Activated CD4-positive, alpha-beta T cell treated with anti-CD3 and anti-CD28 coated beads, Interleukin-2, amount 50 U/mL, for 24 hours (primary cell): Measurements from ENCODE around the gene MTFR1L.

Experiments used
- DNase-seq, 2 donors: peaks; one replicate each; pipeline ENCODE4 v3.0.0-alpha.2; 2020; ENCODE audit warnings: low read depth in 1 of 2, low spot score in 1 of 2

The MTFR1L gene

DNA sequence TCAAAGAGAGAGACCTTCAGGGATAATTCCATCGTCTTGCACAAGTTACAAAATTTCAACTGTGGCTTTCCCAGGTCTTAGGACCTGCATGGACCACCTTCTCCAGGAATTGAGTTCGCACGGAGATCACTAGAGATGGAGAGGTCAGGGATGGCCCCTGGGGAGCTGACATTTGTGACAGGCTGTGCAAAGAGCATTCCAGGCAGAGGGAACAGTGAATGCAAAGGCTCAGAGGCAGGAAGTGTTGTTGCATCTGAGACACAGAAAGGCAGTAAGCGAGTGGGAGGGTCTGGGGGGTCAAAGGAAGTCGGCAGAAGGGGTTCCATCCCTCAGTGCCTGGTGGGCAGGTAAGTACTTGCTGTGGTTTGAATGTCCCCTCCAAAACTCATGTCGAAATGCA is 29.3 kb upstream of the MTFR1L start:
- DNase-seq, result no peak

DNA sequence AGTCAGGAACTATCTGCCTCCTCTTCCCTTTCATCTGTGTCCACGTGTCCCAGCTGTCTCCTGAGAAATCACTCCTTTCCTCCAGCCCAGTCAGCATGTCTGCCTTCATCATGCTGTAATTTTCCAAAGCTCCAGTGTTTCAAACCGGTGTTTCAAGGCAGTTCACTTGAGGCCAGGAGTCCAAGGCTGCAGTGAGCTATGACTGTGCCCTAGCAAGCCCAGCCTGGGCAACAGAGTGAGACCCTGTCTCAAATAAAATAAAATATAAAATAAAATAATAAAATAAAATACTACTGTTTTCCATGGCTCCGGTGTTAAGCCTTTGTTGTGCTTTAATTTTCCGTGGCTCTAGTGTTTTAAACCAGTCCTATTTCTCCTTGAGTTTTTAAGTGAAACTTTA is 27.6 kb upstream of the MTFR1L start:
- no peak for DNase-seq

DNA sequence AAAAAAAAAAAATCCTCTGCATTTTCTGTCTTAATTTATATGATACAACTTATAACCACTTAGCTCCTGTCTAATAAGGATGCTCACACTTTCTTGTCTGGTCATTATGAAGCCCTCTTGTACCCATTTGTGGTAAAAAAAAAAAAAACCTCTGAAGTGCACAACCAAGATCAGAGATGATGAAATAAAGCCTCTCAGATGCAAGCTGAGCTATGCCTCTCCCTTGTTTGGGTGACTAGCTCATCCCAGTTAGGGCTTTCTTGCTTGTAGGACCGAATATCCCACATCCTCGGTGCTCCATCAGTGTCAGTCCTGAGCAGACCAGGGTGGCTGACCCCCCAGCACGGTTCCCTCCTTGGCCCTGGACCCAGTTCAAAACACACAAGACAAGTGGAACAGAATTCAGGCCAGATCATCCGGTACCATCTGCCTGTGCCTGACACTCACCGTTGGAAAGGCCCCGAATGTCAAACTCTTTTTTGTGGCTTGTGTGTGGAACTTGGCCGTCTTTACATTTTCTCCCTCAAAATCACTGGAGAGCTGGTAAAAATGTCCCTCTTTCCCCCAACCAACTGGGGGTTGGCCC is 26.1 kb upstream of the MTFR1L start:
- DNase-seq, result no peak

DNA sequence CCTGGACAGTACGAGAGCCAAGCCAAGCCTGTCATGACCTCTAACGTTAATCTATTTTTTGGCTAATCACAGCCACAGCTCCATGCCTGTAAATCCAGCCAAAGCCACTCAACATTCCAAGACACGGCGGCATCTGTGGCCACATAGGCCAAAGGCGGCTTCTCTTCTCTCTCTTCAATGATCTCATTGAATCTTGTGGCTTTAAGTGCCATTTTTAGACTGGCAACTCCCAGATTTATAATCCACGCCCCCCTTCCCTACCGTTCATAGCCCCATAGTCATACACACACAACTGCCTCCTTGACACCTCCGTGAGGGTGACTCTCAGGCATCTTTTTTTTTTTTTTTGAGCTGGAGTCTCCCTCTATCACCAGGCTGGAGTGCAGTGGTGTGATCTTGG is 25.4 kb upstream of the MTFR1L start:
- no peak for DNase-seq

DNA sequence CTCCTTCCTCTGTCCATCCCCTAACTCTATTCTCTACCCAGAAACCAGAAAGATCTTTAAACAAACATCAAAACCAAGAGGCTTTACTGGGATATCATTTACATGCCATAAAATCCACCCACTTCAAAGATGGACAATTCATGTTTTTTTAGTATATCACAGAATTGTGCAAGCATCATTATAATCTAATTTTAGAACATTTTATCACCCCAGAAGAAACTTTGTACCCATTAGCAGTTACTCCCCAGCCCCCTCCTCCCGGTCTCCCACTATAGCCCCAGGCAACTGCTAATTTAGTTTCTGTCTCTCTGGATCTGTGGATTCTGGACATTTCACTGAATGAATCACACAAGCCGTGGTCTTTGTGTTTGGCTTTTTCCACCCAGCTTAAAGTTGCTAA is 24.5 kb upstream of the MTFR1L start:
- no peak for DNase-seq

DNA sequence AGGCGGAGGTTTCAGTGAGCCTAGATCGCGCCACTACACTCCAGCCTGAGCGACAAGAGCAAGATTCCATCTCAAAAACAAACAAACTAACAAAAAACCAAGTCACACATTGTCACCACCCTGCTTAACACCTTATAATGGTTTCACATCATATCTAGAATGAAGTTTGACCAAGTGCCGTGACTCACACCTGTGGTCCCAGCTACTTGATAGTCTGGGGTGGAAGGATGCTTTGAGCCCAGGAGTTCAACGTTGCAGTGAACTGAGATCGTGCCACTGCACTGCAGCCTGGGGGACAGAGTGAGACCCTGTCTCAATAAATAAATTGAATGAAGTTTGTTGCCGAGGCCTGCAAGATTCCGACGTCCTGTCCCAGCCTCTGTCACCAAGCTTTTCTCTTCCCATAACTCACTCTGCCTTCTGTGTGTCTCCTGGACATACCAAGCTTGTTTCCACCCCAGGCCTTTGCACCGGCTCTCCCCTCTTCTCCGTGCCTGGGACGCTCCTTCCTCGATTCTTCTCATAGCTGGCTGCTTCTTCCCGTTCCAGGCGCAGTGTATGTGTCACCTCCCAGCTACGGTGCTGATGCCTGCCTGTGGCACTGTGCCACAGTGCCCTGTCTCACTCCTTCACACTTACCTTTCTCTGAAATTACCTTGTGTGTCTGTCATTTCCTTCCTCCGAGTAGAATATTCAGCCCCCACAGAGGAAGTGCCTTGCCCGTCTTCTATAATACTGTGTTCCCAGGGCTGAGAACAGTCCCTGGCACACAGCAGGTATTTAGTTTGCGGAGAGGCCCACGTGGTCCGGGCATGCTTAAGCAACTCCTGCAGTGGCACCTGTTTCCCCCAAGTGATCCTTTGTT is 23.6 kb upstream of the MTFR1L start:
- no peak for DNase-seq

DNA sequence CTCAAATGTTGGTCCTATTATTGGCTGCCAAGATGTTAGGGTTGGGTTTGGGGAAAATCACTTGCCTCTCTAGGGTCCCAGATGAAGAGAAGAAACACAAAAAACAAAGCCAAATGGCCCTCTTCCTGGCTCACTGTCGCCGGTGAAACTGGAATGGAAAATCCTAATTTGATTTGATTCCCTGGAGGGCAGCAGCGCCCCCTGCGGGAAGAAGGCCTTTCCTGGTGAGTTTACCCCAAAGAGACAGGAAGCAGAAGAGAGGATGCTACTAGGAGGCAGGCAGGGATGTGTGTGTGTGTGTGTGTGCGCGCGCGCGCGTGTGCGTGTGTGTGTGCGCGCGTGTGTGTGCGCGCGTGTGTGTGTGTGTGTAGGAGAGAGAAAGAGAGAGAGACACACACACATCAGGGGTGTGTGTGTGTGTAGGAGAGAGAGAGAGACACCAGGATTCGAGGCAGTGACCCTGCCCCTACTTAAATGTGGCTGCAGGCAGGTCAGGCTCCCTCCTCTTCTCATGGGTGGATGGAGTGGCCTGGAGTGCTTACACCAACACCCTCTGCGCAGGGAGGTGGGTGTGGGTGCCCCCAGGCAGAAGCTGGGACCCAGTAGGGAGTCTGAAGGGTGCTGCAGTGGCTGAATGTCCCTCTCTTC is 22.8 kb upstream of the MTFR1L start:
- peak; percentile 76 to 83 for DNase-seq

DNA sequence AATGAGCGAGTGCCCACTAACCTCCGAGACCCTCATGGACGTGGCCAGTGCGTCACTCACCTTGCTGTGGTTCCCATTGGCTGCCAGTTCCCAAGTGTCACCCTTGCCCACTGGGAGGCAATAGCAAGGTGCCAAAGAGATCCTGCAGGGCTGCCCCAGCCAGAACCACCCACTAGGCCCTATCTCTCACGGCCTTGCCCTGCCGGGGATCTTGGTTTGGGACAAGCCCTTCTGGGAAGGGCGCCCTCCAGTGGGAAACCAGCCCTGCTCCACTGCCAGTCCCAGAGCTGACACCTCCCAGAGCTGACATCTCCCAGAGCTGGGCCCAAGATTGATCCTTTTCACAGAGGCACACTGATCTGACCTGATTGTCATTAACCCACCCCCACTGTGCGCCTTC is 21.8 kb upstream of the MTFR1L start:
- DNase-seq, result no peak

DNA sequence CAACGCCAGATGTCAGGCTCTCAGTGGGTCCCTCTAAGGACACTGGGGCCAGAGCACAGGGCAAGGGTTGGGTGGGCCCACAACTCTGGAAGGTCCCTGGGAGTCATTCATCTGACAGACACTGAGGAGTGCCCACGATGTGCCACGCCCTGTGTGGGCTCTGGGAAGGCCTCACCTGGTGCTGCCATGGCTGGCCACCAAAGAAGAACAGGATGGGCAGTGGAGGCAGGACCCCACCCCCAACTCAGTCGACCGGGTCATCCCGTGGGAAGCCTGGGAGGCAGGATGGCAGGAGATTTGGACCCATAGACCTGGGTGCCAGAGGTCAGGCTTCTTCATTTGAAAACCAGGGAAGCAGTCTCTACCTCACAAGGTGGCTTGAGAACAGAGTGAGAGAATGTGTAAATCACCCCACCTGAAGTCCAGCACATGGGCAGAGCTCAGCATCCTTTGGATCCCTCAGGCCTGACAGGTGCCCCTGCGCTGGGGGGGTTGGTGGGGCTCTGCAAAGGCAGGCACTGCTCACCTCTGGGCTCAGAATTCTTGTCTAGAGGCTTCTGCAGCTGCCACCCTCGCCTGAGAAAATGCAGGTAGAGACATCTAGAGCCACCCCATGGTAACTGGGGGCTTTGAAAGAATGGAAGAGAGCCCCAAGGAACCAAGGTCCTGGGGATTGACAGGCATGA is 20.9 kb upstream of the MTFR1L start:
- DNase-seq, result no peak

DNA sequence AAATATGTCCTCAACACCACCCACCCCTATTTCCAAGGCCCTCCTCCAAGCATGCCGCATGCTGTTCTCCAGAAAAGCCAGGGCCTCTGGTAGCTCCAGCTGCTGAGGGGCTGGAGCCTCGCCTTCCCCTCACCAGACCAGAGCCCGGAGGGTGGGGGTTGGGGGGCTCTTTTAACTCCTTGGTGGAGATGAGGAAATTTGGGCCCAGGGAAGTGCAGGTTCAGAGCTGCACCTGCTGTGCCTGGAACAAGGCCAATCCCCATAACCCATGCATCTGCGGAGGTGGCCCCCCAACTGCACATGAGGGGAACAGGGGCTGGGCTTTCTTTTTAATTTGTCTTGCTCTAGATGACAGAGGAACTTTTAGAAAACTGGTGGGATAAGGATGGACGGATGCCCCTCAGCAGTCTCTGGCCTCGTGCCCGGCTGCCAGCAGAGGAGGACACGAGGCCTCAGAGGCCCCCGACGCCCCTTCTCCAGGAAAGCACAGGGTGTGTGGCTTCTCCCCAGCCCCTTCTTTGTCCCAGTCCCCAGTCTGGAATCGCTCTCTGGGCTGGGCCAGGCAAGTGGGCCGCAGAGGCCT is 20.3 kb upstream of the MTFR1L start:
- DNase-seq, result no peak

DNA sequence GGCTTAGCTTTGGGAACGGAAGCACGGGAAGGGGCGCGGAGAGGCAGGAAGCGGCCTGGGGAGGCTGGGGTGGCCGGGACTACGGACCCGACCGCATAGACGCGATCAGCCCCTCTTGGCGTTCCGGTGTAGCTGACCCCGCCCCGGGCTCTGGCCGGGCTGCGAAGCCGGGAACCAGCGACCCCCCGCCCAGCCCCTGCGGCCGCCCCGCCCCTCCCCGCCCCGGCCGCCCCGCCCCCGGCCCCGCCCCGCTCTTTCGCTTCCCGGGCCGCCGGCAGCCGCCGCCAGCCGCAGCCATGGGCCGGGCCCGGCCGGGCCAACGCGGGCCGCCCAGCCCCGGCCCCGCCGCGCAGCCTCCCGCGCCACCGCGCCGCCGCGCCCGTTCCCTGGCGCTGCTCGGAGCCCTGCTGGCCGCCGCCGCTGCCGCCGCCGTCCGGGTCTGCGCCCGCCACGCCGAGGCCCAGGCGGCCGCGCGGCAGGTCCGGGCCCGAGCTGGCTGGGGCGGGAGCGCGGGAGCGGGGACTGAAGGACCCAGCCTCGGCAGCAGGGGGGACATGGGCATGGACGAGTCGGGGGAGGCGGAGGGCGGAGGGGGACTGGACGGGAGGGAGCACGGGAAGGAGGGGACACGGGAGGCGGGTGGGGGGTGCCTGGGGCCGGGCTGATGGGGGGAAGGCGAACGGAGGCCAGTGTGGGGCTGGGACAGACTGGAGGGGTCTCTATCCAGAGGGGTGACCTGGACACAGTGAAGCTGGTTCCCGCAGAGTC is 19.6 kb upstream of the MTFR1L start, which contains the start of gene SELENON:
SELENON (plus strand) TSS at position 259 of the 768 bp plus-strand sequence; CDS start at position 297, 38 bp downstream.
- DNase-seq, result no peak

DNA sequence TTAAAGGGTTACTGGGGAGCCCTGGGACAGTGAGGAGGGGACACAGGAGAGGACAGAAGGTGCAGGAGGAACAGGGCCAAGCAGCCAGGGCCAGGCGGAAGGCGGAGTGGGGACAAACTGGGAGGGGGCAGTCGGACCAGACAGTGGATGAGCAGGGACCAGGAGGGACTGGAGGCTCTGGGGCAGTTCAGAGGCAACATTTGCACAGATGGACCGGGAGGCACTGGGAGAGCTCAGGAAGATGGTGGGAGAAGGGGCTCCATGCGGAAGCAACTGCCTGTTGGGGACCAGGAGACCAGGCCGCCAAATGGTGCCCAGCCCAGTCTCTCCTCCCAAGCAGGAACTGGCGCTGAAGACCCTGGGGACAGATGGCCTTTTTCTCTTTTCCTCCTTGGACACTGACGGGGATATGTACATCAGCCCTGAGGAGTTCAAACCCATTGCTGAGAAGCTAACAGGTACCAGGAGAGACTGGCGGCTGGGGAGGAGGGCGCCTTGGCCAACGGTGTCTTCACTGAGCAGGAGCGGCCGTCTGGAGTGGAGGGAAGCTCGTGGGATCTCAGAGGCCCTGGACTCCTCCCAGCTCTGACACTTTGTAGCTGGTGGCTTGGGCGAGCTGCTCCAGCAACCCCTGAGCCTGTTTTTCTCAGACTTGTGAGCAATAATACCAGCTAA is 18.9 kb upstream of the MTFR1L start:
- no peak for DNase-seq

DNA sequence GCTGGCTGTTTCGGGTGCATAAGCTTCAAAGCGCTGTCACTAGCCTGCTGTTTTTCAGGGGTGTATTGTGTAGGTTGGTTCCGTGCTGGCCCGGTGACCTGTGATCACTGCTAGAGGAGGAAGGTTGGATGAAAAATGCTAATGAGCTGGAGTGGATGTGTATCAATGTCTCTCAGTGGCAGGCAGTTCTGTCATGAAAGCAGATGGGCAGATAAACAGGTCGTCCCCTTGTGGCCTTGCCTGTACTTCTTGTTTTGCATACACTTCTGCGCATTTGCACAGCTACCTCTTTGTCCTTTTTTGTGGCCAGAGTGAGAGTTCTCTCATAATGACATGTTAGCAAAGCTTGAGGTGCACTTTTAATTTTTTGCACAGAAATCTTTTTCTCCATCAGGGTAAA is 16.8 kb upstream of the MTFR1L start:
- DNase-seq, result no peak

DNA sequence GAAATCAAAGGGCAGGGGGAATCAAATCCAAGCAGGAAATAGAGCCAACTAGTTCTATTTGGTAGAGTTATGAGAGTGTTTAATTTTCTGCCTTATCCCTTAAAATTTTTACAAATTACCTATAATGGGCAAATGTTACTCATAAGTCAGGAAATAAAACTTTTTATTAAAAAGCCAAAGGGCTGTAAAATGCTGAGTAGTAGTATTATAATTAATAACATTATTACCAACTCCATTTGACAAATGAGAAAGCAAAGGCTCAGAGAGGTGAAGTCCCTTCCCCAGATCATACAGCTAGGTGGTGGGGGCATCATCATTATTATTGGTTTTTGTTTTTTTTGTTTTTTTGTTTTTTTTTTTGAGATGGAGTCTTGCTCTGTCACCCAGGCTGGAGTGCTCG is 16.4 kb upstream of the MTFR1L start:
- DNase-seq, result no peak

DNA sequence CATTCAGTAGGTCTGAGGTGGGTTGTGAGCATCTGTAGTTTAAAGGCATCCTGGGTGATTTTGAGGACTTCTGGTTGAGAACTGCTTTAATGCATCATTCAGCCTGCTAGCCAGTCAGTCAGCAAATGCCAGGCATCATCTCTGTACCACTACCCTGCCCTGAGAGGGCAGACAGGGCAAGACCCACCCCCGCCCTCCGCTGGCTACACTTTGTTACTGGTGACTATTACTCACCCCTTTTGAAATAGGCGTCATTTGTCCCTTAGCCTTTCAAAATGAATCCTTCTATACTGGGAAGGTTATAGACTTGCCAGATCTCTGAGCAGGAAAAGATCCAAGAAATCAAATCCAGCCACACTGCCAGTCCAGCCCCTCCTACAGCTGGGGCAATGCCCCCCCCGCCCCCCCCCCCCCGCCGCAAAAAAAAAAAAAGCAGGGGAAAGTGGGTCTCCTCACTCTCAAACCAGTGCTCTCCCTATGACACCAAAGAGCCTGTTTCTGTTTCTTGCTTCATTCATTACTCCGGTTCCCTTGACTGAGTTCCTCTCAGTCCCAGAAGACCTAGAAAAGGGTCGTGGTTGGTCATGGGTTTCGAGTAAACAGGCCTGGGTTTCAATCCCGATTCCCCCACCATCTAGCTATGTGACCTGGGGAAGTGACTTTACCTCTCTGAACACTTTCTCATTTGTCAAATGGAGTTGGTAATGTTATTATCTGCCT is 15.3 kb upstream of the MTFR1L start:
- no peak for DNase-seq

DNA sequence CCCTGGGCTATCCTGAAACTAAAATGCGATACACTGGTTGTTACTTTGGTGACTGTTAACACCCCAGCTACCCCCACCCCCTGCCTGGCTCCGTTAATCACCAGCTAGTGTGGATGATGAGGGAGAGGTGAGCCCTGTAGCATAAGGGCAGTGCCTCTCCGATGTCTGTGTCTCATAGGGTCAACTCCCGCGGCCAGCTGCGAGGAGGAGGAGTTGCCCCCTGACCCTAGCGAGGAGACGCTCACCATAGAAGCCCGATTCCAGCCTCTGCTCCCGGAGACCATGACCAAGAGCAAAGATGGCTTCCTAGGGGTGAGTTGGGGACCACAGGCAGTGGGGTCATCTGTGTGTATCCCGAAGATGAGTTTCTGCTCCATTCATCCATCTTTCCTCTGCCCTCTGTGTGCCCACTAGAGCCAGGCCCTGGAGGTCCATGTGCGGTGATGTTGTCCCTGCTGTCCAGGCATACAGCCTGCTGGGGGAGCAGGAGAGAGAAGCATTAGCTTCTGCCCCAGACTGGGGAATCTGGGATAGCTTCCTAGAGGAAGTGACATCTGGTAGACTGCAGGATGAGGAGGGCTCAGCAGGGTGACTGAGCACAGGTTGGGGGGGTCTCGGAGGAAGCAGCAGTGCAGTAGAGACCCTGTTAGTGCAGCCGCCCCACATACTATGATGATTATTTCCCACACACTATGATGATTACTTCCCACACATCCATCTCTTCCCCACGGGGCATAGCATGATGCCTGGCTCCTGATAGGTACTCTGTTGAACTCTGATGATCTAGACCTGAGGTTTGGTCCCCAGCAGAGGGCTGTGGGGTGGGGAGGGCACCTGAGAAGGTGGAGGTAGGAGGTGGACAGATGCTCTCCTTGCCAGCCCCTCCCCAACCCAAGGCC is 14.5 kb upstream of the MTFR1L start:
- DNase-seq, result no peak

DNA sequence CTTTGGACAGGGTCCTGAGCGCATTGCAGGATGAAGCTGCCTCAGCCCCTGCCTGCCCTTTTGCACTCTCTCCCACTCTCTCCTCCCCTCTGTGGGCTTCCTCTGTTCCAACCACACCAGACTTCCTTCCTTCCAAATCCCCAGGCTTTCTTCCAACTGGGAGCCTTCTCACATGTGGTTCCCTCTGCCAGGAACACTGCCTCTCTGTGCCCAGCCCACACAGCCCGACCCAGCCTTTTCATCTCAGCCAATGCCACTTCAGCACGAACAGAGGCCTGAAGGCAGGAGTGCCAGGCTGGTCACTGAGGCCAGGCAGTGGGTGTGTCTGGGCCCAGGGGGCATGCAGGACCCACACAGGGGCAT is 13.9 kb upstream of the MTFR1L start:
- DNase-seq, result no peak

DNA sequence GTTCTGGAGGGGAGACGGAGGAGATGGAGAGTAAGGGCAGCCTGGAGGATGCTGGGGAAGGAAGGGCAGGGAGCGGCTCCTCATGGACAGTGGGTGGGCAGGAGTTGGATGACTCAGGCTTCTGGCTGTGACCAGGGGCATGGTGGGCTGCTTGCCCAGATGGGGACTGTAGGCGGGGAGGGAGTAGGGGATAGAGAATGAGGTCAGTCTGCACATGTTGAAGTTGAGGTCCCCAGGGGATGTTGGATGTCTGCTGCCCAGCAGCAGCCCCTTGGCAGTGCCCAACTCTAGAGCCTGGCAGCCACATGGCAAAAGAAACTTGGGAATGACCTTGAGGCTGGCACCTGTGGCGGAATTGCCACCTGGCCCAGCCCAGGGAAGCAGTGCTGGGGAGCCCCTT is 13.3 kb upstream of the MTFR1L start:
- DNase-seq, result no peak
